ENCODE results near the gene SMIM30.

The SMIM30 gene

GRCh38 chr7:113134025-113134424 is 15.7 kb upstream of the SMIM30 start:
- no peaks in the 10 kb centered on the region for H3K36me3 ChIP-seq
- TF ChIP-seq CTCF (IDR thresholded peaks at IDR 0.05; ENCODE audit: low read depth, low read length) = no peak
- H3K4me1 ChIP-seq = no peaks in the 10 kb centered on the region
- no peak overlapping the region for H3K4me3 ChIP-seq (ENCODE audit: low read depth, low read length)
- no peaks in the 10 kb centered on the region for H3K9me3 ChIP-seq
- no peak for DNase-seq
- no peaks in the 10 kb centered on the region for H3K27me3 ChIP-seq

- H3K4me3 ChIP-seq (ENCODE audit: low read depth, low read length) = no peak overlapping the region
- TF ChIP-seq CTCF (IDR thresholded peaks at IDR 0.05; ENCODE audit: low read depth, low read length) = no peak
- no peaks in the 10 kb centered on the region for H3K9me3 ChIP-seq
- no peak for DNase-seq
- no peaks in the 10 kb centered on the region for H3K27me3 ChIP-seq
- H3K36me3 ChIP-seq = no peaks in the 10 kb centered on the region
- H3K4me1 ChIP-seq = no peaks in the 10 kb centered on the region; the same call in 1 of the 2 replicates
Observed at GRCh38 chr7:113131367-113131766, 13.0 kb upstream of the SMIM30 start.

- no peak for TF ChIP-seq CTCF (IDR thresholded peaks at IDR 0.05; ENCODE audit: low read depth, low read length)
- Histone ChIP-seq H3K4me1 (no peaks in the 10 kb centered on the region; the same call in 1 of the 2 replicates), H3K36me3 (no peaks in the 10 kb centered on the region), H3K27me3 (no peaks in the 10 kb centered on the region), H3K9me3 (no peaks in the 10 kb centered on the region), H3K4me3 (ENCODE audit: low read depth, low read length) (no peak overlapping the region)
- DNase-seq = no peak
Observed at GRCh38 chr7:113128031-113128430, 9.7 kb upstream of the SMIM30 start.

GRCh38 chr7:113125728-113126127 is 7.4 kb upstream of the SMIM30 start:
- DNase-seq = no peak
- Histone ChIP-seq H3K4me3 (ENCODE audit: low read depth, low read length) (no peak overlapping the region), H3K36me3 (no peaks in the 10 kb centered on the region), H3K9me3 (no peaks in the 10 kb centered on the region), H3K27me3 (no peaks in the 10 kb centered on the region), H3K4me1 (peaks cover 3% of the 10 kb centered on the region; the same call in 1 of the 2 replicates)
- no peak for TF ChIP-seq CTCF (IDR thresholded peaks at IDR 0.05; ENCODE audit: low read depth, low read length)

- TF ChIP-seq CTCF (IDR thresholded peaks at IDR 0.05; ENCODE audit: low read depth, low read length) = no peak
- no peak for DNase-seq
- Histone ChIP-seq H3K9me3 (no peaks in the 10 kb centered on the region), H3K4me3 (ENCODE audit: low read depth, low read length) (no peak overlapping the region), H3K27me3 (no peaks in the 10 kb centered on the region), H3K36me3 (no peaks in the 10 kb centered on the region), H3K4me1 (peaks cover 3% of the 10 kb centered on the region; the same call in 1 of the 2 replicates)
Observed at GRCh38 chr7:113122744-113123143, 4.4 kb upstream of the SMIM30 start.

GRCh38 chr7:113120647-113121046 is 2.3 kb upstream of the SMIM30 start:
- Histone ChIP-seq H3K27me3 (no peaks in the 10 kb centered on the region), H3K4me1 (peaks cover 7% of the 10 kb centered on the region), H3K4me3 (ENCODE audit: low read depth, low read length) (no peak overlapping the region), H3K36me3 (no peaks in the 10 kb centered on the region; the same call in 1 of the 2 replicates), H3K9me3 (no peaks in the 10 kb centered on the region)
- DNase-seq = peak; percentile 12
- TF ChIP-seq CTCF (IDR thresholded peaks at IDR 0.05; ENCODE audit: low read depth, low read length) = no peak

Data from BE2C (cell line).